Retina (tissue), 1 donor: ENCODE results near the gene POLR2L.
A peak's percentile ranks its signal among the peaks of the same experiment; 100 is the strongest.

Experiments
- DNase-seq: peaks from one replicate; pipeline ENCODE4 v3.0.0-alpha.2; 2016

The POLR2L gene

DNA sequence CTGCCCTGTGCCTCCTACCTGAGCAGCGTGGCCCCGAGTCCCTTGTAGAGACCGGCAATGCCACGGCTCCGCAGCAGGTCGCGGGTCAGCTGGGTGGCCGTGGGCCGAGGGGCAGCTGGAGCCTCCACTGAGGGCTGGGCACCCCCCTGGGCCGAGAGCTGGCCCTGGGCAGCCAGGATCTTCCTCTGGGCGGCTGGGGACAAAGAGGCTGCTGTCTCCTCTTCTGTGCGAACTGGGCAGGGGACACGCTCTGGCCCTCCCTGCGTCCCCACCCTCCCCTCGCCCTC is 49.9 kb downstream of the POLR2L start:
- DNase-seq = no peak

DNA sequence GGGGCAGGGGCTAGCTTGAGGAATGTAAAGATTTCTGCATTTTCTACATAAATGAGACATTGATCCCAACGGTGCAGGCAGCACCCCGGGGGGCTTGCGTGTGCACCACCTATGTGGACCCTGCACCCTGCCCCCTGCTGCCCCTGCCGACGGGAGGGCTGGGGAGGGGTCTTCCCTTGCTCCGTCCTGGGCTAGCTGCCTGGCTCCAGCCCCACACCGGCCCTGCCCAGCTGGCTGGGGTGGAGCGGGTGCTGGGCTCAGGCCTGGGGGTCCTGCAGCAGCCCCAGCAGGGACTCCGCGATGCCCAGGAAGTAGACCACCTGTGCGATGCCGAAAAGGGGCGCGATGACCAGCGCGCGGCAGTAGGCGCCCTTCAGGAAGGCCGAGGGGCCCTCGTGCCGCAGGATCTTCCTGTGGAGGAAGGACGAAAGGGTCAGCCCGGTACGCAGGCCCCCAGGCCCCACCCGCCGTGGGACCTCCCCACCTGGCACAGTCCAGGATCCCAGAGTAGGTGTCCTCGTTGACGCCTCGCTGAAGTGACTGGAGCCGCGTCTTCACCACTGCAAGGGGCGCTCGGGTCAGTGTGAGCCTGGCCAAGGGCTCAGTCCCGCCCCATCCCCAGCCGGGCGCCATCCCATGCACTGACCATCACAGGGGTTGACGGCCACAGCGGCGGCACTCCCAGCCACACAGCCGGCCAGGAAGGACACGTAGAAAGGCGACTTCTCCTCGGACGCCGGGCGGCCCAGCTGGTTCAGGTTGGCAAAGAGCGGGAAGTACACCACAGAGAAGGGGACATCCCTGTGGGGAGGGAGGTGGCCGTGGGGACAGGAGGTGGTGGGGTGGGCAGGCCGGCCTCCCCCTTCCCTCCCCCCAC is 50.4 kb downstream of the POLR2L start:
- no peak for DNase-seq

DNA sequence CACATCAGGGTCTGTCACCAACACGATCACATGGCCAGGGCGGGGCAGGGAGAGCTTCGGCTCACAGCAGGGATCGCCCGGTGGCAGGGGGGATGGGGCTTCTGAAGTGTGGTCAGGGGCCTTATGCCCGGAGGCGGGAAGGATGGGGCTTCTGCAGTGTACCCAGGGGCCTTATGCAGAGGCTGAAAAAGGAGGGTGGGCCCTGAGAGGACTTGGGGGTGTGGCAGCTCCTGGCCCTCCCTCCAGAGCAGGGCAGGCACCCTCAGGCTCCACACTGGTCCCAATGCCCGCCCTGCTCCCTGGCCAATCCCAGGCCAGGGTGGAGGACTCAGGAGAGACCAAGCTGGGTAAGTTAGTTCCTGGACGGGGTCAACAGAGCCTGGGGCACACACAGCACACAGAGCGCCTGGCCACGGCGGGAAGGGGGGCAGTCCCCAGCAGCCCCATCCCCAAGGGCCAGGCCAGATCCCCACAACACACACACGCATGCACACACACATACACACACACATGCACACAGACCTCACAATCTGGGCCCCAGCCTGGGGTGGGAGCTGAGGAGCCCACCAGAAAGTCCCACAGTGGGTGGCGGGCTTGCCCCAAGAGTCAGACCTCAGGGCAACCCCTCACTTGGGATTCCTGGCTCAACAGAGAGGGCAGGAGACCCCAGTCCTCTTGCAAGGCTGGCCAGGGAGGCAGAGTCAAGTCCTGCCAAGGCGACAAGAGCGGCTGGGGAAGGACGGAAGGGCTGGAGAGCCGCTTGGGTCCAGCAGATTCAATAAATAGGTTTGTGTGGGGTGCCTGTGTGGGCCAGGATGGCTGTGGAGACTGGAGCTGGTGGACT is 51.4 kb downstream of the POLR2L start:
- no peak for DNase-seq

DNA sequence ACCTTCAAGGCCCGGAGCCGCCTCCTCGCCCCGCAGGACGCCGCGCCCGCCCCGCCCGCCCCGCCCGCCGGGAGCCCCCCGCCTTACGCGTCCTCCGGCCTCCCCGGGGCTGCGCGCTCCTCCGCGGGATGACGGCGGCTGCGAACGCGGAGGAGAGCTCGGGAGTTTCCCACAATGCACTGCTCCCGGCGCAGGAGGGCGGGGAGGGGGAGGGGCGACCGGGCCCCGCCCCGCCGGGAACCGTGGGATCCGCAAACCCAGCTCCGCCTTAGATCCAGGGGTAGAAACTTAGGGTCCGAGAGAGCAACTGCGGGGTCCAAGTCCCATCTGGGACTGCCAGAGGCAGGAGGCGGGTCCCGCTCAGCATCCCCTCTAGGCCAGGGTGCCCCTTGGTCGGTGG is 52.4 kb downstream of the POLR2L start, which contains the start of gene CEND1:
Gene CEND1, minus strand, starts transcription at position 148 of the 400 bp plus-strand sequence. CDS start 1,514 bp downstream, outside the sequence.
- DNase-seq = peak; percentile 76
